Measurements from ENCODE around the gene HOXD11. TPM values are rescaled to one million over a fixed set of nuclear protein-coding genes. Genes with fewer than 3 reads are reported as not detected.

The HOXD11 gene
- total and polyA plus RNA-seq, 2 of the 13 experiments (the other 11 are each of a cell fraction or from before 2014, with no cell fraction given) = not detected

DNA sequence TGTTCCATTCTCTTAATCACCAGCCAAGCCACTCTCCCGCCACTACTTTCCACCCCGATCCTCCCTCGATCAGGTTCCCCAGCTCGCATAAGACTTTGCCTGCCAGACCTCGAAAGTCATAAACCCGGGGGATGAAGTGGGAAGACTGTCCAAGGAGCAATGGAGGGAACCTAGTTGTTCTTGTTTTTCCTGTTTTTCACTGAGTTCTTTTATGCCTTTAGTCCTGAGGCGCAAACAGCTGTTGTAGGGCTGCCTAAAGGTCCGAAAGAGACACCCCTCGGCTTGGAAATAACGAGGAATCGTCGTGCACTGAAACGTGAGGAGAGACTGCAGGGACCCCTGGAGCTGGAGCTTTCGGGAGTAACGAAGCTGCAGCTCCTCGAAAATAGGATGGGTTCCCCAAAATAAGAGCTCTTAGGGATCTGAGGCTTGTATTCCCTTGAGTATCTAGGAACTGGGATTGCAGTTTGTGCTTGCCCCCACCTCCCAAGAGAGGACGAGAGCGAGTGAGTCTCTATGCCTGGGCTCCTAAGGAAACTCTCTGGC is 9.2 kb upstream of the HOXD11 start (continued):
- TF ChIP-seq, protein P1, sequence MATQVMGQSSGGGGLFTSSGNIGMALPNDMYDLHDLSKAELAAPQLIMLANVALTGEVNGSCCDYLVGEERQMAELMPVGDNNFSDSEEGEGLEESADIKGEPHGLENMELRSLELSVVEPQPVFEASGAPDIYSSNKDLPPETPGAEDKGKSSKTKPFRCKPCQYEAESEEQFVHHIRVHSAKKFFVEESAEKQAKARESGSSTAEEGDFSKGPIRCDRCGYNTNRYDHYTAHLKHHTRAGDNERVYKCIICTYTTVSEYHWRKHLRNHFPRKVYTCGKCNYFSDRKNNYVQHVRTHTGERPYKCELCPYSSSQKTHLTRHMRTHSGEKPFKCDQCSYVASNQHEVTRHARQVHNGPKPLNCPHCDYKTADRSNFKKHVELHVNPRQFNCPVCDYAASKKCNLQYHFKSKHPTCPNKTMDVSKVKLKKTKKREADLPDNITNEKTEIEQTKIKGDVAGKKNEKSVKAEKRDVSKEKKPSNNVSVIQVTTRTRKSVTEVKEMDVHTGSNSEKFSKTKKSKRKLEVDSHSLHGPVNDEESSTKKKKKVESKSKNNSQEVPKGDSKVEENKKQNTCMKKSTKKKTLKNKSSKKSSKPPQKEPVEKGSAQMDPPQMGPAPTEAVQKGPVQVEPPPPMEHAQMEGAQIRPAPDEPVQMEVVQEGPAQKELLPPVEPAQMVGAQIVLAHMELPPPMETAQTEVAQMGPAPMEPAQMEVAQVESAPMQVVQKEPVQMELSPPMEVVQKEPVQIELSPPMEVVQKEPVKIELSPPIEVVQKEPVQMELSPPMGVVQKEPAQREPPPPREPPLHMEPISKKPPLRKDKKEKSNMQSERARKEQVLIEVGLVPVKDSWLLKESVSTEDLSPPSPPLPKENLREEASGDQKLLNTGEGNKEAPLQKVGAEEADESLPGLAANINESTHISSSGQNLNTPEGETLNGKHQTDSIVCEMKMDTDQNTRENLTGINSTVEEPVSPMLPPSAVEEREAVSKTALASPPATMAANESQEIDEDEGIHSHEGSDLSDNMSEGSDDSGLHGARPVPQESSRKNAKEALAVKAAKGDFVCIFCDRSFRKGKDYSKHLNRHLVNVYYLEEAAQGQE (IDR thresholded peaks at IDR 0.05; ENCODE audit: borderline replicate concordance in 1 of 2, low read depth in 1 of 2, low read length in 2 of 2) = no peak
- TF ChIP-seq ZNF136 (CRISPR knock-in tag; IDR thresholded peaks at IDR 0.05; ENCODE audit: low read depth) (peak; percentile 0; the same call in 1 of the 2 replicates), ZNF776 (CRISPR knock-in tag; IDR thresholded peaks at IDR 0.05) (0 out of 2 replicates have a peak, but pooled peaks have one; percentile 65), ZBTB7A (CRISPR knock-in tag; IDR thresholded peaks at IDR 0.05) (peak; percentile 7; the same call in 1 of the 2 replicates), SPEN (CRISPR knock-in tag; IDR thresholded peaks at IDR 0.05; ENCODE audit: low read depth) (peak; percentile 3; the same call in 1 of the 2 replicates), RNF2 (conservative IDR thresholded peaks at IDR 0.05; ENCODE audit: low read depth) (0 out of 2 replicates have a peak, but pooled peaks have one; percentile 17), ZNF333 (CRISPR knock-in tag; IDR thresholded peaks at IDR 0.05; ENCODE audit: borderline replicate concordance) (0 out of 2 replicates have a peak, but pooled peaks have one; percentile 37), ZNF572 (CRISPR knock-in tag; IDR thresholded peaks at IDR 0.05) (0 out of 2 replicates have a peak, but pooled peaks have one; percentile 73), ZNF709 (CRISPR knock-in tag; IDR thresholded peaks at IDR 0.05) (0 out of 2 replicates have a peak, but pooled peaks have one; percentile 1), ZNF674 (CRISPR knock-in tag; IDR thresholded peaks at IDR 0.05; ENCODE audit: low read depth) (0 out of 2 replicates have a peak, but pooled peaks have one; percentile 23), EED (CRISPR knock-in tag; IDR thresholded peaks at IDR 0.05) (0 out of 2 replicates have a peak, but pooled peaks have one; percentile 12), SALL1 (CRISPR knock-in tag; IDR thresholded peaks at IDR 0.05) (peak; percentile 1; the same call in 1 of the 2 replicates), ZNF772 (CRISPR knock-in tag; IDR thresholded peaks at IDR 0.05) (peak; percentile 6; the same call in 1 of the 2 replicates), EZH2 (conservative IDR thresholded peaks at IDR 0.05; ENCODE audit: low read depth, low read length) (peak; percentile 75; the same call in 1 of the 2 replicates), MAZ (IDR thresholded peaks at IDR 0.05; ENCODE audit: borderline replicate concordance, low read depth, low read length) (no peak), MAZ (CRISPR knock-in tag; IDR thresholded peaks at IDR 0.05; ENCODE audit: low read depth) (peak; percentile 15), BRCA1 (CRISPR knock-in tag; IDR thresholded peaks at IDR 0.05) (no peak), POLR2G (IDR thresholded peaks at IDR 0.05; ENCODE audit: low read depth, low read length) (no peak)
- TF ChIP-seq, protein P2, sequence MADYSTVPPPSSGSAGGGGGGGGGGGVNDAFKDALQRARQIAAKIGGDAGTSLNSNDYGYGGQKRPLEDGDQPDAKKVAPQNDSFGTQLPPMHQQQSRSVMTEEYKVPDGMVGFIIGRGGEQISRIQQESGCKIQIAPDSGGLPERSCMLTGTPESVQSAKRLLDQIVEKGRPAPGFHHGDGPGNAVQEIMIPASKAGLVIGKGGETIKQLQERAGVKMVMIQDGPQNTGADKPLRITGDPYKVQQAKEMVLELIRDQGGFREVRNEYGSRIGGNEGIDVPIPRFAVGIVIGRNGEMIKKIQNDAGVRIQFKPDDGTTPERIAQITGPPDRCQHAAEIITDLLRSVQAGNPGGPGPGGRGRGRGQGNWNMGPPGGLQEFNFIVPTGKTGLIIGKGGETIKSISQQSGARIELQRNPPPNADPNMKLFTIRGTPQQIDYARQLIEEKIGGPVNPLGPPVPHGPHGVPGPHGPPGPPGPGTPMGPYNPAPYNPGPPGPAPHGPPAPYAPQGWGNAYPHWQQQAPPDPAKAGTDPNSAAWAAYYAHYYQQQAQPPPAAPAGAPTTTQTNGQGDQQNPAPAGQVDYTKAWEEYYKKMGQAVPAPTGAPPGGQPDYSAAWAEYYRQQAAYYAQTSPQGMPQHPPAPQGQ (CRISPR knock-in tag; IDR thresholded peaks at IDR 0.05; ENCODE audit: borderline replicate concordance) = 0 out of 2 replicates have a peak, but pooled peaks have one; percentile 5
